ENCODE data around the gene DNAH17. TPM values are rescaled to one million over a fixed set of nuclear protein-coding genes. Genes with fewer than 3 reads are reported as not detected.

Gene DNAH17
- total RNA-seq, 1 donor from 2014 or later = 2.8 TPM

GRCh38 chr17:78408476-78409050, 168.6 kb downstream of the DNAH17 start:
- no peak overlapping the region for H3K4me3 ChIP-seq
- DNase-seq = no peak
- intact Hi-C loops (cut with DNase I) = no loop called here
- peak overlapping the region; percentile 36 for H3K27ac ChIP-seq
- no peak for TF ChIP-seq CTCF (IDR thresholded peaks at IDR 0.05)
- H3K9me3 ChIP-seq = no peaks in the 10 kb centered on the region
- H3K36me3 ChIP-seq = peaks cover 30% of the 10 kb centered on the region
- ATAC-seq = no peak
- H3K27me3 ChIP-seq = no peaks in the 10 kb centered on the region
- H3K4me1 ChIP-seq = peaks cover 62% of the 10 kb centered on the region

- Histone ChIP-seq H3K36me3 (peaks cover 41% of the 10 kb centered on the region), H3K27ac (no peak overlapping the region), H3K9me3 (no peaks in the 10 kb centered on the region), H3K4me1 (peaks cover 53% of the 10 kb centered on the region), H3K4me3 (no peak overlapping the region), H3K27me3 (no peaks in the 10 kb centered on the region)
- ATAC-seq (peak; percentile 3), DNase-seq (no peak)
- TF ChIP-seq CTCF (IDR thresholded peaks at IDR 0.05) = no peak
- intact Hi-C loops (cut with DNase I) = no loop called here
Observed at GRCh38 chr17:78407387-78408000, 169.7 kb downstream of the DNAH17 start.

- TF ChIP-seq CTCF (IDR thresholded peaks at IDR 0.05) = no peak
- H3K27ac ChIP-seq = no peak overlapping the region
- DNase-seq (no peak), ATAC-seq (no peak)
- peaks cover 47% of the 10 kb centered on the region for H3K36me3 ChIP-seq
- no peaks in the 10 kb centered on the region for H3K27me3 ChIP-seq
- H3K4me3 ChIP-seq = no peak overlapping the region
- H3K4me1 ChIP-seq = peaks cover 47% of the 10 kb centered on the region
- H3K9me3 ChIP-seq = no peaks in the 10 kb centered on the region
- intact Hi-C loops (cut with DNase I) = no loop called here
Observed at GRCh38 chr17:78406920-78407319, 170.3 kb downstream of the DNAH17 start.

GRCh38 chr17:78406396-78406795, 170.8 kb downstream of the DNAH17 start:
- Histone ChIP-seq H3K36me3 (peaks cover 52% of the 10 kb centered on the region), H3K4me1 (peaks cover 43% of the 10 kb centered on the region), H3K9me3 (no peaks in the 10 kb centered on the region)

GRCh38 chr17:78403822-78404221, 173.4 kb downstream of the DNAH17 start:
- TF ChIP-seq CTCF (IDR thresholded peaks at IDR 0.05) = no peak
- H3K9me3 ChIP-seq = no peaks in the 10 kb centered on the region
- H3K27me3 ChIP-seq = no peaks in the 10 kb centered on the region
- H3K4me1 ChIP-seq = peaks cover 19% of the 10 kb centered on the region
- H3K4me3 ChIP-seq = no peak overlapping the region
- intact Hi-C loops (cut with DNase I) = no loop called here
- DNase-seq (no peak), ATAC-seq (no peak)
- no peak overlapping the region for H3K27ac ChIP-seq
- peaks cover 78% of the 10 kb centered on the region for H3K36me3 ChIP-seq

More at GRCh38 chr17:78406396-78406795, 170.8 kb downstream of the DNAH17 start:
- ATAC-seq (no peak), DNase-seq (no peak)
- TF ChIP-seq CTCF (IDR thresholded peaks at IDR 0.05) = no peak
- no peak overlapping the region for H3K4me3 ChIP-seq
- intact Hi-C loops (cut with DNase I) = no loop called here
- H3K27ac ChIP-seq = no peak overlapping the region
- no peaks in the 10 kb centered on the region for H3K27me3 ChIP-seq
